NCI-H2196 (cell line): ENCODE results near the gene GRAMD1A.
"Not testable (repeated sequence)": the region's sequence is repeated elsewhere in the genome, so short reads cannot be mapped to it uniquely, and the experiment has no call there.

Source experiments
- DNase-seq: peaks from one replicate; lab custom pipeline; 2025; ENCODE audit not compliant: unreplicated experiment; lab: John Stamatoyannopoulos, UW

GRAMD1A gene

GRCh38 chr19:35051268-35051667 is 51.1 kb downstream of the GRAMD1A start:
- DNase-seq: not testable (repeated sequence)

GRCh38 chr19:35051796-35052195 is 51.7 kb downstream of the GRAMD1A start:
- DNase-seq: no peak

DNA sequence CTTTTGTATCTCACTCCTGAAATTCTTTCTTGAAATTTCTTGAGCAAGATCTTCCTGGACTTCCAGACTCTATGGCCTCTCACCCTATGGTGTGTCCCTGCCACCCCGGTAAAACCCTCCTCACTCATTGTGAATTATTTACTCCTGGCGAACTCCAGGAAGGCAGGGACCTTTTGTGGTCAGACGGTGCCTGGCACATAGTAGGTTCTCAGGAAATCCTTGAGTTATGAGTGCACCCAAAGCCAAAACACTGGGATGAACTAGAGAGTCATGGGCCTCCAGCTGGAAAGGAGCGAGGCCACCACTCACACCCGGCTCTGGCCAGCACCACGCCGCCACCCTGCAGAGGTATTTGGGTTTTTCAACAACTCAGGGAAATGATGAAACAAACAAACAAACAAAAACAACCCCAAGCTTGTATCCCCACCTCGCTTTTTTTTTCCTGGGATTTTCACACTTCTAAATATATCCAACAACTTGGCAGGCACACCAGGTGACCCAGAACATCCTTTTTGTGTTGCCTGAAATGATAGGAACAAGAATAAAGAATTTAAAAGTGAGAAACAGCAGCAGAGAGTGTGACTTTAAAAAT is 52.6 kb downstream of the GRAMD1A start:
- no peak for DNase-seq

- no peak for DNase-seq
Observed at GRCh38 chr19:35053667-35054293, 53.7 kb downstream of the GRAMD1A start.

DNA sequence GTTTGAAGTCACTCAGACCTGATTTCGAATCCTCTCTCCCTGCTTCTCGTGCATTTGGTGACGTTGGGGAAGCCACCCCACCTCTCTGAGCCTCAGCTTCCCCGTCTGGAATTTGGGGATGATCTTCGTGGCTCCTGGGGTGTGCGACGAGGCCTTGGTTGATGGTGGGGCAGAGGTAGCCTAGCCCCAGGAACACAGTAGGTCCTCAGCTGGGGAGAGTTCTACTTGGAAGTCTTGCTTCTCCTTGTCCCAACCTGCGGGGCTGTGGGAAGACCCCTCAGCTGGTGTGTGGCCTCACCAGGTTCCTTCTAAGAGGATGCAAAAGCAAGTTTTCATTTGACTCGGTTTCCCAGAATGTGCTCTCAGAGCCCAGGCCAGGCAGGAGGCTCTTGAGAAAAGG is 54.5 kb downstream of the GRAMD1A start:
- DNase-seq: no peak

DNA sequence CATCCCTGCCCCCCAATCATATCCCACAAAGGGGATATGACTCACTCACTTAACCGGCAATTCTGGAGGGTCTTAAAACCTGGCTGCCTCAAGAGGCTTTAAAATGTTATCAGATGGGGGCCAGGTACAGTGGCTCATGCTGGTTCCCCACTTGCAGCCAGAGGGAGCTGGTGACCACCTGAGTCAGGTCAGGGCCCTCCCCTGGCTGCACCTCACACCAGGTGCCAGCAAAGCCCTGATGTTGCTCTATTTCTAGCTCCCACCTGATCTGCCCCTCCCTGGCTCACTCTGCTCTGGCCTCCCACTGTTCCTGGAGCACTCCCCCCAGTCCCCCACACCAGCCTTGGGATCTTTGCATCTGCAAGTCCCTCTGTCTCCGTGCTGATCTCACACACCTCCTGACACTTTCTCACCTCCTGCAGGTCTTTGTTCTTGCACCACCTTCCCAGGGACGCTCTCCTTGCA is 55.6 kb downstream of the GRAMD1A start:
- peak; percentile 38 for DNase-seq

DNA sequence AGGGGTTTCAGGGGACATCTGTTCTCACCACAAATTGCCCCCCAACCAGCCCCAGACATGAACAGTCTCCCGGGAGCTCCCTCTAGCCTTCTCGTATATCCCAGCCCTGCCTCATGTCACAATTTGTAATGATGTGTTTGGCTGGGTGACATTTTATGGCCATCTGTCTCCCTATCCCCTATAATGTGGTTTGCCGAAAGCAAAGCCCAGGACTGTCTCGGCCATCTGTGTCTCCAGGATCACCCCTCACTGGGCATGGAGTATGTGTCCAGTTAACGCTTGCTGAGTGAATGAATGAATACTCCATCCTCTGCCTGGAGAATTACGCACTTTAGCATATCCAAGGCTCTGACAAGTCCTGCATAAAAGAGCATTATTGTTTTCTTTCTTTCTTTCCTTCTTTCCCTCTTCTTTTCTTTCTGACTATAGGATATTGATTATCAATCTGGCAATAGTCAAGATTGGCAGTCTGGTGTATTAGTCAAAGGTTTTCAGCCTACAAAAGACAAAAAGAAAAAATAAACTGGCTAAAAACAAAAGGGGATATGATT is 56.5 kb downstream of the GRAMD1A start:
- no peak for DNase-seq

DNA sequence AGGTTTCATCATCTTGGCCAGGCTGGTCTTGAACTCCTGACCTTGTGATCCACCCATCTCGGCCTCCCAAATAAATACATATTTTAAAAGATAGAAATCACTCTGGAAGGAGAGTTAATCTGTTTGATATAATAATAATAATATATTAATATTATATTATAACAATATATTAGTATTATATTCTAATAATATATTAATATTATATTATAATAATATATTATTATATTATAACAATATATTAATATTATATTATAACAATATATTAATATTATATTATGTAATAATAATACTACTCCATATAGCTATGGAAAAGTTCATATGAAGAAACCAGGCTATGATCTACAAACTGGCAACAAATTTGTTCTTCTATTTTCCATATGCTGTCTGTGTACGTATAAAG is 58.2 kb downstream of the GRAMD1A start:
- DNase-seq: no peak

GRCh38 chr19:35059006-35059798 is 59.1 kb downstream of the GRAMD1A start:
- DNase-seq: no peak

- DNase-seq: no peak
Observed at GRCh38 chr19:35059799-35060091, 59.6 kb downstream of the GRAMD1A start.

GRCh38 chr19:35060160-35060855 is 60.2 kb downstream of the GRAMD1A start:
- no peak for DNase-seq

DNA sequence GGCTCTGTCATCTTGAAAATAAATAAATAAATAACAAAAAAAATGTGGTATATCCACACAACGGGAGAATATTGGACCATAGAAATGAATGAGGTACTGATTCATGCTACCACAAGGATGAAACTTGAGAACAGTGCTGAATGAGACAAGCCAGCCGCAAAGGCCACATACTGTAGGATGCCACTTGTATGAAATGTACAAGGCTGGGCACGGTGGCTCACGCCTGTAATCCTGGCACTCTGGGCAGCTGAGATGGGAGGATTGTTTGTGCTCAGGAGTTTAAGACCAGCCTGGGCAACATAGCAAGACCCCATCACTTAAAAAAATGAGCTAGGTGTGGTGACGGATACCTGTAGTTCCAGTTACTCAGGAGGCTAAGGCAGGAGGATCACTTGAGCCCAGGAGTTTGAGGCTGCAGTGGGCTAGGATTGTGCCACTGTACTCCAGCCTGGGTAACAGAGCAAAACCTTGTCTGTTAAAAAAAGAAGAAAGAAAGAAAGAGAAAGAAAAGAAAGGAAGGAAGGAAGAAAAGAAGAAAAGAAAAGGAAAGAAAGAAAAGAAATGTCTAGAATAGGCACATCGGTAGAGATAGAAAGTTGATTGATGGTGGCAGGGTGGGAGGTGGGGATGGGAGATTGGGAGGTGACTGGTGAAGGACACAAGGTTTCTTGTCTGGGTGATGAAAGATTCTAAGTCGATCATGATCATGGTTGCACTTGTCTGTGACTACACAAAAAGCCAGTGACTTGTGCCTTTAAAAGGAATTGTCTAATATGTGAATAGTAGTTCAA is 61.7 kb downstream of the GRAMD1A start:
- DNase-seq: no peak

- DNase-seq: no peak
Observed at GRCh38 chr19:35062942-35063341, 62.8 kb downstream of the GRAMD1A start.

DNA sequence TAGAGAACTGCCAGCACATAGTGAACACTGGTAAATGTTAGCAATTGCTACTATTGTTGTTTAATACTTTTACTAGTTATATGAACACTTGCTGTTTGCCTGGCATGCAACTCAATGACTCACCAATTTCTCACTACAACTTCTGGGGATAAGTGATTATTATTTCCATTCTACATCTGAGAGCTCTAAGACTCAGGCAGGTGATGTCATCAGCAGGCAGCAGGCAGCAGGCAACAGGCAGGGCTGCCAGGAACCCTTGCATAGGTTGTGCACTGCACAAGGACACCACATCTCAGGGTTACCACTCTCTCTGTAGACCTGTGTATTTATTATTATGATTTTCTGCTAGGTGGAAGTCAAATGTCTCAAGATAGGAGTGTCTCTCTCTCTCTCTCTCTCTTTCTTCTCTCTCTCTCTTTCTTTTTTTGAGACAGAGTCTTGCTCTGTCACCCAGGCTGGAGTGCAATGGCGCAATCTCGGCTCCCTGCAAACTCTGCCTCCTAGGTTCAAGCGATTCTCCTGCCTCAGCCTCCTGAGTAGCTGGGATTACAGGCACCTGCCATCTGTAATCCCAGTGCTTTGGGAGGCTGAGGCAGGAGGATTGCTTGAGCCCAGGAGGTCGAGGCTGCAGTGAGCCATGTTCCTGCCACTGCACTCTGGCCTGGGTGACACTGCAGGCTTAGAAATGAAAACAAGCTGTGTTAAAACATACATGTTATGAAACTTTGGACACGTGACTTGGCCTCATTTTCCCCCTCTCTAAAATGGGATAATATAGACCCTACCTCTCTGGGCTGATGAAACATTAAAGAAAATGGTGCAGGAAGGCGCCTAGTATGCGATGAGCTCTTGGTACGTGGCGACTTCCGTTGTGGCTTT is 64.1 kb downstream of the GRAMD1A start:
- no peak for DNase-seq

GRCh38 chr19:35065574-35065973 is 65.5 kb downstream of the GRAMD1A start:
- DNase-seq: no peak

- no peak for DNase-seq
Observed at GRCh38 chr19:35066121-35066520, 66.0 kb downstream of the GRAMD1A start.

- peak; percentile 85 for DNase-seq
Observed at GRCh38 chr19:35066691-35067563, 66.8 kb downstream of the GRAMD1A start.

DNA sequence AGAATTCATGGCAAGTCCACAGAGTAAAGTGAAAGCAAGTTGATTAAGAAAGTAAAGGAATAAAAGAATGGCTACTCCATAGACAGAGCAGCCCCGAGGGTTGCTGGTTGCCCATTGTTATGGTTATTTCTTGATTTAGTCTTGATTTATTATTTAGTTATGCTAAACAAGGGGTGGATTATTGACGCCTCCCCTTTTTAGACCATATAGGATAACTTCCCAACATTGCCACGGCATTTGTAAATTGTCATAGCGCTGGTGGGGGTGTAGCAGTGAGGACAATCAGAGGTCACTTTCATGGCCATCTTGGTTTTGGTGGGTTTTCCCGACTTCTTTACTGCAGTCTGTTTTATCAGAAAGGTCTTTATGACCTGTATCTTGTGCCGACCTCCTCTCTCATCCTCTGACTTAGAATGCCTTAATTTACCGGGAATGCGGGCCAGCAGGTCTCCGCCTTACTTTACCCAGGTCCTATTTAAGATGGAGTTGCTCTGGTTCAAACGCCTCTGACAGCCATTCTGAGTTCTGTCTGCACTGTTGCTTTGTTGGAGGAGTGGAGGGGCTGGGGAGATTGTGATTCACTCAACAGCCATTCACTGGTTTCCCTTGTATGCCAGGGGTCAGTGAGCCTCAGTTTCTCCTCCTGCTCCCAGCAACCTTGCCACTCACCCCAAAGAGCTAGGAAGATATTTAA is 69.0 kb downstream of the GRAMD1A start:
- DNase-seq: no peak
